ENCODE measurements around the gene PRMT3.
"Not testable (repeated sequence)": the region's sequence is repeated elsewhere in the genome, so short reads cannot be mapped to it uniquely, and the experiment has no call there.

The PRMT3 gene

DNA sequence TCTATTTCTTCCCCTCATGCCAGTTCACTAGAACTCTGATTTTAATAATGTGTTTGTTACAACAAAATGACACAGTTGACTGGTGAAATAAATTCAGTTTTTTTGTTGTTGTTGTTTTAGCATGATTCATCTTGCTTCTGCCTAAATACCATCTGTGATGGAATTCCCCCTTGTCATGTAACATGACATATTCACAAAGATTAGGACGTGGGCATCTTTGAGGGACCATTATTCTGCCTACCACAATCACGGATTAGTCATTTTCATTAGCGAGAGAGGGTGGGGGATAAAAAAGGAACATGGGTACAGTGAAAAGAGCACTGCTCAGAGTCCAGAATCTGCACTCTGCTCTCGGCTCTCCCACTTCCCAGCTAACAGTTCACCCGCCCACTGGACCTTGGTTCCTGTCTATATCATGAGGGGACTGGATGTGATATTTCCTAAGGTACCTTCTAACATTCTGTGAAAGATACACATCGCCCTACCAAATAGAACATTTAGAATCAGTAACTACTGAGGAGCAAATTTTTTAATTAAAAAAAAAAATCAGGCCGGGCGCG, 12.7 kb upstream of the PRMT3 start:
- DNase-seq, result no peak

DNA sequence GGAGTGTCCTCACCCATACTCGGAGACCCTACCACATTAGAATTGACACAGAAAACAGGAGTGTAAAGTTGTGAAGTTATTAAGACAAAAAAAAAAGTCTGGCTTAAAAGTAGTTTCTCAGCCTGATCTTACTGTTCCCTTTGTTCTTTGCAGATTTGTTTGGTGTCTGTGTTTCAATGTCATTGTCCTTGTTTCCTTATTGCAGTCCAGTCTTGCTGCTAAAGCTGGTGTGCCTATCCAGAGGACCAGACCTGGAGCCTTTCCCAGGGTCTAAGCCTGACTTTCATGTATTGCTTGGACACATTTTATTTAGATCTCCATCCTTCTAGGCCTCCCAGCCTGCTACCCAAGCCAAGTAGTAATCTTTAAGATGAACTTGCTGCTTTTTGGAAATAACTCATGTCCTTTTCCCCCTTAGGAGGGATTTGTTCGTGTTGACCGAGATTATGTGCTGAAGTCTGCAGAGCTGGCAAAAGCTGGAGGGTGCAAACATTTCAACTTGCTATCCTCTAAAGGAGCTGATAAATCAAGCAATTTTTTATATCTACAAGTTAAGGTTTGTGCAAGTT, 11.3 kb upstream of the PRMT3 start:
- DNase-seq, result no peak

DNA sequence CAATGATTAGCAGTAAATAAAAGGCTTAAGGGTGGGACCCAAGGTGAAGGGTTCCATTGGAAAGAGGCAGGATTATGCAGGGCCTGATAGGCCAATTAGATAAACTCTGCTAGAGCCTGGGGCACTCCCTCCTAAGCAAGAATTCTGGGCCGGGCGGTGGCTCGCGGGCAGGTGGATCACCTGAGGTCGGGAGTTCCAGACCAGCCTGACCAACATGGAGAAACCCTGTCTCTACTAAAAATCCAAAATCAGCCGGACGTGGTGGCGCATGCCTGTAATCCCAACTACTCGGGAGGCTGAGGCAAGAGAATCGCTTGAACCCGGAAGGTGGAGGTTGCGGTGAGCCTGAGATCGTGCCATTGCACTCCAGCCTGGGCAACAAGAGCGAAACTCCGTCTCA, 1.5 kb upstream of the PRMT3 start:
- DNase-seq, result not testable (repeated sequence)

DNA sequence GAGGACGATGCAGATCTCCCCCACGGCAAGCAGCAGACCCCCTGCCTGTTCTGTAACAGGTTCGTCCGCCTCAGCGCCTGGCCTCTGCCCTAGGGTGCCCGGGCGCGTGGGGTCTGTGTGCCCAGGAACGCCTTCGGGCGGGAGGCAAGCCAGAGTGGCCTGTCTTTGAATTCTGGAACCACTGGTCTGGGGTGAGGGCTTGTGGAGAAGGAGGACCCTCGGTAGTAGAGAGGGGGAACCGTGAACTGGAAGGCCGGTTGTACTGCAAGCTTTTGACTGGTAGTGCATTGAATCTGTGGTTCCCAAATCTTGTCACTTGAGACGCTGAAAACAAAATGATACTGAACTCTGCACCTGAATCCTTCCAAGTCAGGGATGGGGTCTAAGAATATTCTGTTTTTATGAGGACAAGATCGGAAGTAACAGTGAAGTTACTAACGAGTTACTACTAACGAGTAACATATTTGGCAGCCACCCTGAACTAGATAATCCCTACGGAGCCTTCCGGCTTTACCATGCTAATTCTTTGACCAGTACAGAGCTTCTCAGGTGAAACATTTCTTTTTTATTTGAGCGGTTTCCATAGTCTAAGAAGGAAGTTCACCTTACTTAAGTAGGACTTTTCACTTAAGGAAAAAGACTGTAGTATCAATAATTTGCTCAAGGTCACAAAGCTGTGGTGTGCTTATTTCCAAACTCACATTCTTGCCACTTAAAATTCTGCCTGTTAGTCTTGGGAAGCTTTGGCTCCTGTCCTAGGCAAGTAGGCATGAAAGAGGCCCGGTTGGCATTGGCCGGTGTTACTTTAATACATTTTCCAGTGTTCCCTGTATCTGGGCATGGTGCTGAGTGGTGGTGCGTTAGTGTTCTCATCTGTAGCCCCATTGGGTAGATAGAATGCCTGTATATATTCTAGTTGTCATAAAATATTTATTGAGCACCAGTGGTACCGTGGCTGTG, 860 bp downstream of the PRMT3 start:
- no peak for DNase-seq

DNA sequence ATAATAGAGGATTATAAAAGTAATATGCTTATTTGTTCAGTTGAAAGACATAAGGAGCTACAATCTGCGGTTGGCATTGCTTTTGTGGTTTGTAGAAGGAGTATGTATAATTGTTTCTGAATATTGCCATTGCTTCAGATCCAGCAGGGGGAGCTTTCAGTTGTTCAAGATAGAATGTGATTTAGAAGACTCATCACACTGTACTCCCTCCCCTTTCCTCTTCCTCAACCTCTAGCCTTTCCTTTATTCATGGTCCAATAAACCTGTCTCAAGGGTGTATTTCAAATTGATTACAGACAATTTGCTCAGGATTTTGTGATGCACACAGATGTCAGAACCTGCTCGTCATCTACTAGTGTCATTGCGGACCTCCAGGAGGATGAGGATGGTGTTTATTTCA, 9.8 kb downstream of the PRMT3 start:
- DNase-seq, result peak; percentile 69

DNA sequence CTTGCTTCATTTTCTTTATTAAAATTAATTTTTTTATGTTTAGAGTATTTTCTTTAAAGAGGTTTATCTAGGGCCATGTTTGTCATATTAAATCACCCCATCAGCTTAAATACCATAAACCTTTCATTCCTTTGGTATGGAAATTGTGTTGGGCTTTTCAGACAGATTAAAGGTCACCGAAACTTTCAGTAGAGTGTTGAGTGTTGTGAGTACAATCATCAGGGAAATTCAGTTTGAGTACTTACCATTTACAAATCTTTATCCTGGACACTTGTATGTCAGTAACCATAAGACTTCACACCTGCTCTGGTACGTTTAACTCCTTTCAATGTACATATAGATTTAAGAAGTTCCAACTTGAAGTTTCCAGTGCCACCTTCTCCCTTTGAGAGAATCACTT, 12.0 kb downstream of the PRMT3 start:
- DNase-seq, result no peak

DNA sequence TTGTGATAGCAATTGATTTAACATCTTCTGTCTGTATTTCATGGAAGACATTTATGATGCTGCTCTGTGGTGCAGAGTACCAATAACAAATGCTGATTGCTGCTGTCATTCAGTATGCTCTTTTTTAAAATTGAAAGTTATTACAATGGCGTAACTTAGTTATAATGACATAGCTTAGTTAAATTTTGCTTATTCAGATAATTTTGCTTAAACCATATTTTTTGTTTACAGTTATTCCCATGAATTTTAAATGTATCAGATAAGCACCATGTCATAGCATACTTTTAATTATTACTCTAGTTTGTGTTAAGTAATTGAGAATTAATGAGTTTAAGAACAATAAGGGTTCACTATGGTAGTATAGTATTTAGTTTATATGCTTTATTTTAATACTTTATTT, 15.5 kb downstream of the PRMT3 start:
- no peak for DNase-seq

DNA sequence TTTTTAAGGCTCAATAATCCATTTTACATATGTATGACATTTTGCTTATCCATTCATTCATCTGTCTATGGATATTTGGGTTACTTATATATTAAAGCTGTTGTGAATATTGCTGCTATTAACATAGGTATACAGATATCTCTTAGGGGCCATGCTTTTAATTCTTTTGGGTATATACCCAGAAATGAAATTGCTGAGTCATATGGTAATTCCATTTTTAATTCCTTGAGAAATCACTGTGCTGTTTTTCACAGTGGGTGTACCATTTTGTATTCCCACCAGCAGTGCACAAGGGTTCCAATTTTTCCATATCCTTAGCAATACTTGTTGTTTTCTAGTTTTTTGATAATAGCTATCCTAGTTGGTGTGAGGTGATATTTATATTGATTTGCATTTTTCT, 19.0 kb downstream of the PRMT3 start:
- DNase-seq, result no peak

DNA sequence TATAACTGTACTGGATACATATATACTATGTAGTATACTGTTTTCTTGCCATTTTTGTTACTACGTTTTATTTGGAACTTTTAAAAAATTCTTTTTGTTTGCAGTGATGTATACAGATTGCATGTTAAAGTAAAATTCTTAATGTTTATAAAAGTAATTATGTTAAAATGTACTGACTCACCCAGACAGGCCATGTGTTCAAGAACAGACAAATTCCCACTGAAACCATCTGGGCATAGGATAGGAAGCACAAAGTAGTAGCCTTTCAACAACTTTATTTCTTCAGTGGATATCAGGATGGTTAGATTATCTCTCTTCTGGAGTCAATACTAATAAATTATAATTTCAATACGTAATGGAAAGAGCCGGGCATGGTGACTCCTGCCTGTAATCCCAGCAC, 19.8 kb downstream of the PRMT3 start:
- DNase-seq, result no peak

DNA sequence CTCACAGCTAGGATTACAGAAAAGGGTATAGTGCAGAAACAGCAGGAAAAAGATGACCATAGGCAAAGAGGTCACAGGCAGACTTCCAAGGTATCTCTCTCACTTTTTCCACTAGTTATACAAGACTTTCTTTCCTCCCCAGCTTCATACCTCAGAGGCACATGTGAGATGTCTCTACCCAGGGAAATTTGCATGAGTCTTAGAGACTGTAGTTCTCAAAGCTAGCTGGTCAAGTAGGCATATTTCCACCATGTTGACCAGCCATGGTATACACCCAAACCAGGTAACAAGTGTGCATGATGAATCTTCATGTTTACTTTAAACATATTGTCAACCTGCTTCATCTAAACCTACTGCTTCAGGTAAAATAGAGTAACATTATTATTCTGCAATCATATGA, 27.9 kb downstream of the PRMT3 start:
- no peak for DNase-seq

DNA sequence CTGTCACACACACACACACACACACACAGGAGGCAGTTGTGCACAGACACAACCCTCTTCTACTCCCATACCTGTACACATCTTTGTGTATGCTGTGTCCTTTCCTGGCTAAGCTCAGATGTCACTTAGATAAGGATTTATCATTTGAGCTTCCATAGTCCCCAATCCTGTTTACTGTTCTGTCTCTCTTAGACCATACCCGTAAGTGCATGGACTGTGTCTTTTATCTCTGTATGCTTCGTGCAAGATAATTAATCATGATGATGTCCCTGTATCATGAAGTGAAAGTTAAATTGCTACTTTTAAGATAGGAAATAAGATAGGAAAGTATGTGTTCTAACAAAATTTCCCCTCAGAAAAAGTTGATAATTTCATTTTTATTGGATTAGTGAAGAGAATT, 30.3 kb downstream of the PRMT3 start:
- no peak for DNase-seq

DNA sequence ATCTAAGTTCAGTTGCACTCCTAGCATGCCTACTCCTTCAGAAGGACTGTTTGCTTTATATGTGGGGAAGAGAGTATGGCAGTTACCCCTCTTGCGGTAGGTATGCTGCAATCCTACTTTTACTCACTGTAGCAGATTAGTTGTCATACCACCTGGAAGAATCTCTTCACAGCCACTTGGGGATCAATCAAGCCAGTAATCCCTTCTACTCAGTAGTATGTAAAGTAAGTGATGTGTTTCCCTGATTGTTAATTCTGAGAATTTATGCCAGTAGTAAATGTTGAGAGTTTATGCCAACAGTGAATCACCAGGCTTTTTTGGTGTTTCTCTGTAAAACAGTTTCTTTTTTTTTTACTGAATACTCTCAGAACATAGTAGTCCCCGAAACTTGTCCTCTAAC, 34.4 kb downstream of the PRMT3 start:
- no peak for DNase-seq

DNA sequence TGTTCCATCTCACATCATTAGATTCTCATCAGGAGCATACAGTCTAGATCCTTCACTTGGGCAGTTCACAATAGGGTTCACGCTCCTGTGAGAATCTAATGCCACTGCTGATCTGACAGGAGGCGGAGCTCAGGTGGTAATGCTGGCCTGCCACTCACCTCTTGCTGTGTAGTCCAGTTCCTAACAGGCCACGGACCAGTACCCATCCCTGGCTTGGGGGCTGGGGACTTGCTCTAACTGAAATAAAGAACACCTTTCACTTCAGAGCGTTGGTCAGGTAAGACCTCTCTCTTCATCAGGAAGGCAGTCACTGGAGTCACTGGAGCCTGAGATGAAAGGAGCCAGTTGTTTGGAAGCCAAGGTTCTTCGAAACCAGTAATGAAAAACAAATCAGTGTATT, 41.7 kb downstream of the PRMT3 start:
- DNase-seq, result no peak

DNA sequence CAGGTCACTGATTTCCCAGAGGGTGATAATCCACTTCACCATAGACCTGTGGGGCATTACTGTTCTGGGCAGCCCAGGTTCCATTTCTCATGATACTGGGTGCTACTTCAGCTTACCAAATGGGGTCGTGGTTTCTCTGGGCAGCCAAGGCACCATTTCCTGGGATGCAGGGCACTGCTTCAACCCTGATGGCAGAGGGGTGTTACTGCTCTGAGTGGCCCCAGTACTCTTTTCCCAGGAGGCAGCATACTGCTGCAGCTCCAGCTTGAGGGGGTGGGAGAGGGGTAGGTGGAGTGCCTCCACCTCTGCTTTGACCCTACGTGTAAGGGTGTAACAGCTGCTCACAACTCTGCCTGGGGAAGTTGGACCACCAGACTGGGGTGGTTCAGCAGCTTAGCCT, 51.1 kb downstream of the PRMT3 start:
- no peak for DNase-seq

DNA sequence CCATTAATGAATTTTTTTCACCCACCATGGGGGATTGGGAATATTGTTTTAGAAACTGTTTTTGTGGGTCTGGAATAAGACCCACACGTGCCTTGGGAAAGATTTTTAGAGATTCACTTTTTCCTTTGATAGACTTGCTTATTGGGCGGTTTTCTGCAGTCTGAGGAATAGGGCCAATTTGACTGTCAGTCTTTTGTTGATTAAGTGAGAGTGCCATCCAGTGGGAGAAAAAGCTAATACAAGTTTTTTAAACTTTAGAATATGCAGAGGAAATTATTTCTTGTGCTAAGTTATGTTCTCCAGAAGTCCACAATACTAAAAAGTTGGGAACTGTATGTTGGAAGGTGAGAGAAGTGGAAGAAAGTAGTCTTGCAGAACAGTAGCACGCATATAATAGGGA, 56.1 kb downstream of the PRMT3 start:
- no peak for DNase-seq

DNA sequence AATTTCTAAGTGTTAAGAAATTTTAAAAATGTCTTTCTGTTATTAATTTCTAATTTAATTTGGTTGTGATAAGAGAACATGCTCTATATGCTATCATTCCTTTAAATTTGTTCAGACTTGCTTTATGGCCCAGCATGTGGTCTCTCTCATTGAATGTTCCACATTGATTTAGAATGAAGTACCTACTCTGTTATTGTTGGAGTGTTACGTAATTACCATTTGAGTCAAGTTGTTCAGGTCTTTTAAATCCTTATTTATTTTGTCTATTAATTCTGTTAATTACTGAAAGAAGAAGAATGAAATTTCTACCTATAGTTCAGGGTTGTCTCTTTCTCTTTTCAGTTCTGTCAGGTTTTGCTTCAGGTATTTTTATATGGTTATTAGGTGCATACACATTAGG, 57.0 kb downstream of the PRMT3 start:
- DNase-seq, result peak; percentile 32

DNA sequence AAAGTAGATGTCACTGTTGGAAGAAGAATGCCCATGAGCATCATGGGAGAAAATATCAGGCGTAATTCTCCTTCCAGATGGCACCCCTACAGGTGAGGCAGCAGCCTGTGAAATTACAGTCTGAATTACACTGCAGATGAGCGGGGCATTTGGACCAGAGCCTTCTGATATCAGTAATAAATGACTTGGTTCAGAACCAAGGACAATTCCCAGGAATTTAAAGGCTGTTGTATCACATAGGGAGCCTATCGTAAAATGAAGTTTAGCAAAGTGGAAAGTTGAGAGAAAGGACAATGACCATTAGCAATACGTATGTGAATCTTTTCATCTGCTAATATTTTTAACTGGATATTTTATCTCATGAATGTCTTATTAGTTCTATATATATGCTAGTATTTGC, 61.3 kb downstream of the PRMT3 start:
- no peak for DNase-seq

DNA sequence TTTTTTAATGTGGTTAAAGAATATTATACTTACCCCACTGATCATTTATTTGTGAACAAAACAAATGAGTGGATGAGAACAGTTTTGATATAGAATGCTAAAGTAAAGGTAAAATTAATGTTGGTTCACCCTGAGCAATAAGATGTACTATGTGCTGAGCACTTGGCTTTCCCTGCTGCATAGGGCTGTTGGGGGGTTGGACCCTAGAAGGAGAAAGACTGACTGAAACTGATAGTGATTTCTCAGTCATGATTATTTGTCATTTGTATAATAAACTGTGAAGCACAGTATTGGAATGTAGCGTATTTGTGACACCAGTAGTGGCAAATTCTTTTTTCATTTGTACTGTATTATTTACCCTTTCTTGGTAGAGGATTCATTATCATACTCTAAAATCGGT, 63.3 kb downstream of the PRMT3 start:
- DNase-seq, result no peak

DNA sequence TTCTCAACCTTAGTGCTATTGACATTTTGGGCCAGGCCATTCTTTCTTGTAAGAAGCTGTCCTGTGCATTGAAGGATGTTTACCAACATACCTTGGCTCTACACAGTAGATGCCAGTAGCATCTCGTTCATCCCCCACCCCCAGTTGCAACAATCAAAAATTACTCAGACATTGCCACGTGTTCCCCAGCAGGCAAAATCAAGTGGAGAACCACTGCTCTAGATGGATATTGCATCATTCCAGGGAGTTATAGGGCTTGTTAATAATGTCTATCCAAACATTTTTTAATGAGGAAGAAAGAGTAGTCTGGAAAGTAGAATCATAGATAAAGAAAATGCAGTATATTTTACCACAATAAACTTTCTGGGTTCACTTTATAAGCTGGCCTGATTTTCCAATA, 64.1 kb downstream of the PRMT3 start:
- DNase-seq, result no peak

DNA sequence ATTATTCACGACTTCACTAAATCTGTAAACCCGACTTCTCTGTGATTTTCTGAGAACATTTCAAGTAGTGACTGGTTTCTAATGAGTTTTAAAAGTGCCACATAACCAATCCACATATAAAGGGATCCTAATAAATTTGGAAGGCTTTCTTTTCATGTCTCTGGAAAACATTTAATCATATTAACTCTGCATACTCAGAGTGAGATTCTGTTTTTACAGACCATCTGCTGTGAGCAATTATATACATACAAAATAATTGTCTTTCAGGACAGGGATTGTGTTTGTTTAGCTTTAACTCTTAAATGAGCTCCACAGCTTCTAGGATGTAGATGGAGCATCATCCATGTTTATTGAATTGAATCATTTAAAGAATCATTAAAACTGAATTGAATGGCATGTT, 65.1 kb downstream of the PRMT3 start:
- DNase-seq, result no peak

DNA sequence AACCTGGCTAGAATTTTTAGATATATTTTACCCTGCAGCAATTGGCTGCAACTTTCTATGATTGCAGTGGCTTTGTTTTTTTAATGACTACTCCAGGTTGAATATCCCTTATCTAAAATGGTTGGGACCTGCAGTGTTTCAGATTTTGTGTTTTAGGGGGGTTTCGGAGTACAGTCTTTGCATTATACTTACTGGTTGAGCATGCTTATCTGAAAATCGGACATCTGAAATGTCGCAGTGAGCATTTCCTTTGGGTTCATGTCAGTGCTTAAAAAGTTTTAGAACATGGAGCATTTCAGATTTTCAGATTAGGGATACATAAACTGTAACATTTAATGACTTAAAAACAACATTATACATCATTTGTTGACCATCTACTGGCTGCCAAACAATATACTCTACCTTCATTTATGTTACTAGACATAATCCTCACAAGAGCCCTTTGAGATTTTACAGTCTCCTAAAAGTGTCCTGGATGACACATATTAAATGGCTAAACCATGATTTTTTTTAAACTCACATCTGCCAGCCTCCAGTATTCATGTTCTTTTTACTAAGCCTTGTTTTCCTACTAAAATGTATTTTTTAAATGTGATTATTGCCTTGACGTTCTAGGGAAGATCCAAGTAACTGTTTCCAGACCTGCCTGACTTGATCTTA, 66.3 kb downstream of the PRMT3 start:
- no peak for DNase-seq

DNA sequence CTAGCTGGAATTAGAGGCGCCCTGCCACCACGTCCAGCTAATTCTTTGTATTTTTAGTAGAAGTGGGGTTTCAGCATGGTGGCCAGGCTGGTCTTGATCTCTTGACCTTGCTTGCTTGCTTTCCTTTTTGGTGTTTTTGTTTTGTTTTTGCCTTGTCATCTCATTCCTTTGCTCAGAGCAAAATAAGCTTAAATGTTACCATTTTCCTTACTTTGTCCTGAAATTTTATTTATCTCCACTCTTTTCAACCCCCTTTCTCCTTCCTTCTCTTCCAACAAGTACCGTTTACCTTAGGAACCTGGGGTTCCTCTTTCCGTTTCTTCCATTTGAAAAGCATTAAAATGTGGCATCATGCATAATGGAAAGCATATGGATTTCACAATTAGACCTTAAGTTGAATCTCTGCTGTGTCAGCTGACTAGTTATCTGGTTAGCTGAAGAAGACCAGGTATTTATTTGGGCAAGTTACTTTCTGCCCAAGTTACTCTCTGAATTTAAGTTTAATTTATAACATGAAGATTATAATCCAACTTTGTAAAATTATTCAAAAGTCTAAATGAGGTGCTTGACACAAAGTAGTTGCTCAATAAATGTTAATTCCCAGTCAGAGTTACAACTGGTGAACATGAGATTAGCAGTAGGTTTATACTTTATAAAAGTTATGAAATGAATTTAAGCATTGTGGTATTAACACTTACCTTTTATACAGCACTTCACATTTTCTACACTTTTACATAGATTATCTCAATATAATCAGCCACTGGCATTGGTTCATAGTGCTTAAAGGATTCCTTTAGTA, 69.7 kb downstream of the PRMT3 start:
- DNase-seq, result no peak

Data from DMS153 (cell line).